ENCODE measurements around the gene EMP2. TPM values are rescaled to one million over a fixed set of nuclear protein-coding genes. Genes with fewer than 3 reads are reported as not detected.

The EMP2 gene
- polyA plus RNA-seq, 3 donors = not detected

GRCh38 chr16:10520869-10521578 lies 59.4 kb downstream of the EMP2 start:
- Mint-ChIP-seq H3K27me3 (ENCODE audit: low read depth in 3 of 3) (peaks cover 0 to 1% (median 1%) of the 10 kb centered on the region in 3 donors), H3K4me3 (no peak overlapping the region), H3K4me1 (peaks cover 6% of the 10 kb centered on the region), H3K9me3 (peaks cover 4 to 17% (median 10%) of the 10 kb centered on the region in 7 donors), H3K36me3 (no peaks in the 10 kb centered on the region), H3K27ac (peak overlapping the region in 1 of 7 donors; percentile 35)
- H3K4me2 ChIP-seq (replicated peaks; ENCODE audit: extremely low read depth, low read length, poor library complexity, severe bottlenecking) = no peak overlapping the region
- WGBS (ENCODE audit: insufficient coverage) = 100% methylated on average over 1 of the region's 7 CpGs
- no peak overlapping the region for H3K4me3 ChIP-seq (replicated peaks in 1 of 3; ENCODE audit: low read depth in 2 of 3, low read length in 3 of 3)
- H3K79me2 ChIP-seq (ENCODE audit: insufficient read depth, low read length) = no peaks in the 10 kb centered on the region
- no peak overlapping the region for H3K9ac ChIP-seq (ENCODE audit: insufficient read depth, low read length, poor library complexity, severe bottlenecking)
- DNase-seq = no peak
- H4K20me1 ChIP-seq (ENCODE audit: insufficient read depth, low read length) = no peaks in the 10 kb centered on the region
- peaks cover 0 to 5% of the 10 kb centered on the region in 2 donors for H3K9me3 ChIP-seq (replicated peaks in 1 of 2; ENCODE audit: control insufficient read depth in 1 of 2, insufficient read depth in 1 of 2, low read length in 2 of 2)
- no peaks in the 10 kb centered on the region for H3K36me3 ChIP-seq (replicated peaks in 1 of 2; ENCODE audit: control insufficient read depth in 1 of 2, insufficient read depth in 2 of 2, low read length in 2 of 2)
- H3K27me3 ChIP-seq (ENCODE audit: control insufficient read depth in 2 of 2, insufficient read depth in 2 of 2, low read length in 2 of 2) = no peaks in the 10 kb centered on the region
- no peak overlapping the region for H2AFZ ChIP-seq (ENCODE audit: insufficient read depth, low read depth, low read length, poor library complexity, severe bottlenecking)
- H3K4me1 ChIP-seq (ENCODE audit: control insufficient read depth in 1 of 2, insufficient read depth in 2 of 2, low read length in 2 of 2) = peaks cover 0 to 1% of the 10 kb centered on the region in 2 donors
- no peak overlapping the region for H3K27ac ChIP-seq (ENCODE audit: low read depth in 1 of 2, low read length in 2 of 2)
- intact Hi-C loops (cut with micrococcal nuclease) = loop anchor here in 1 of 2 donors (10.0 kb wide), 1 partner anchor 124 kb away; no protein-coding TSS in a partner anchor
- no peak for TF ChIP-seq CTCF (IDR thresholded peaks at IDR 0.05)

- Mint-ChIP-seq H3K4me3 (no peak overlapping the region), H3K27me3 (ENCODE audit: low read depth in 3 of 3) (peaks cover 0 to 1% (median 1%) of the 10 kb centered on the region in 3 donors), H3K4me1 (peaks cover 12% of the 10 kb centered on the region), H3K27ac (peak overlapping the region in 2 of 7 donors; percentile 50 to 57), H3K36me3 (no peaks in the 10 kb centered on the region), H3K9me3 (peaks cover 4 to 18% (median 12%) of the 10 kb centered on the region in 7 donors)
- Histone ChIP-seq H3K9me3 (replicated peaks in 1 of 2; ENCODE audit: control insufficient read depth in 1 of 2, insufficient read depth in 1 of 2, low read length in 2 of 2) (peaks cover 0 to 5% of the 10 kb centered on the region in 2 donors), H3K4me2 (replicated peaks; ENCODE audit: extremely low read depth, low read length, poor library complexity, severe bottlenecking) (no peak overlapping the region), H3K4me3 (replicated peaks in 1 of 3; ENCODE audit: low read depth in 2 of 3, low read length in 3 of 3) (no peak overlapping the region), H3K36me3 (replicated peaks in 1 of 2; ENCODE audit: control insufficient read depth in 1 of 2, insufficient read depth in 2 of 2, low read length in 2 of 2) (no peaks in the 10 kb centered on the region), H3K27ac (ENCODE audit: low read depth in 1 of 2, low read length in 2 of 2) (no peak overlapping the region), H3K4me1 (ENCODE audit: control insufficient read depth in 1 of 2, insufficient read depth in 2 of 2, low read length in 2 of 2) (peaks cover 5 to 9% of the 10 kb centered on the region in 2 donors), H4K20me1 (ENCODE audit: insufficient read depth, low read length) (no peaks in the 10 kb centered on the region), H3K9ac (ENCODE audit: insufficient read depth, low read length, poor library complexity, severe bottlenecking) (no peak overlapping the region), H2AFZ (ENCODE audit: insufficient read depth, low read depth, low read length, poor library complexity, severe bottlenecking) (no peak overlapping the region), H3K79me2 (ENCODE audit: insufficient read depth, low read length) (no peaks in the 10 kb centered on the region), H3K27me3 (ENCODE audit: control insufficient read depth in 2 of 2, insufficient read depth in 2 of 2, low read length in 2 of 2) (no peaks in the 10 kb centered on the region)
- intact Hi-C loops (cut with micrococcal nuclease) = loop anchor here (5.0 to 10.0 kb wide), 2 partner anchors 125 to 402 kb away; no protein-coding TSS in a partner anchor
- DNase-seq = no peak
- TF ChIP-seq CTCF (IDR thresholded peaks at IDR 0.05) = no peak
- 87% methylated on average over 7 of the region's 10 CpGs for WGBS (ENCODE audit: insufficient coverage)
These were observed 60.2 kb downstream of the EMP2 start for GRCh38 chr16:10519929-10520868.
